Measurements from ENCODE around the gene CSNK1D.

CSNK1D gene

DNA sequence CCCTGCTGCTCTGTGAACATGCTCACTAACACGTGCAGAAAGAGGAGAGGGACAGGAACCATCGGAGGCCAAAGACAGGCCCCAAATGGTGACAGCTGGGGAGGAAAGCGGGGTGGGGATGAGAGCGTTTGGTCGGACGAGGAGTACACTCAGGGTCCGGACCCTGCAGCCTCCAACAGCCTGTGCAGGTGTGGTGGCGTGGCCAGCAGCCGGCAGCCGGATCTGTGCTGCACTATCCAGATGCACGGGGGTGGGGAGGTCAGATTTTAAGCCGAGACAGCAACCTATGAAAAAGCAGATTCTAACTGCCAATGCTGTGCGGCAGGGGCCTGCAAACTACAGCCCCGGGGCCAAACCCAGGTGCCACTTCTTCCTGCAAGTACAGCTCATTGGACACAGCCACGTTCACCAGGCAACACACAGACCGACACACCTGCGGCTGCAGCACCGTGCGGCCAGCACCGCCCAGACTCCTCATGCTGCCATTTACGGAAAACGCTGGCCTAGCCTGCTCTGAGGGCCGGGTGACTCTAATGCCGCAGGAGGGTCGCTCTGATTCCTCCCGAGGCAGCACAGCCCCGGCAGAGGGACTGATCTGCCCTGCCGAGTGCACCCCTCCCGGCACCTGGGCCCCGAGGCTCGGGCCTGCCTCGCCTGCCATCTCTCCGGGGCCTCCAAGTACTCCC is 23.5 kb downstream of the CSNK1D start:
- DNase-seq, result no peak

DNA sequence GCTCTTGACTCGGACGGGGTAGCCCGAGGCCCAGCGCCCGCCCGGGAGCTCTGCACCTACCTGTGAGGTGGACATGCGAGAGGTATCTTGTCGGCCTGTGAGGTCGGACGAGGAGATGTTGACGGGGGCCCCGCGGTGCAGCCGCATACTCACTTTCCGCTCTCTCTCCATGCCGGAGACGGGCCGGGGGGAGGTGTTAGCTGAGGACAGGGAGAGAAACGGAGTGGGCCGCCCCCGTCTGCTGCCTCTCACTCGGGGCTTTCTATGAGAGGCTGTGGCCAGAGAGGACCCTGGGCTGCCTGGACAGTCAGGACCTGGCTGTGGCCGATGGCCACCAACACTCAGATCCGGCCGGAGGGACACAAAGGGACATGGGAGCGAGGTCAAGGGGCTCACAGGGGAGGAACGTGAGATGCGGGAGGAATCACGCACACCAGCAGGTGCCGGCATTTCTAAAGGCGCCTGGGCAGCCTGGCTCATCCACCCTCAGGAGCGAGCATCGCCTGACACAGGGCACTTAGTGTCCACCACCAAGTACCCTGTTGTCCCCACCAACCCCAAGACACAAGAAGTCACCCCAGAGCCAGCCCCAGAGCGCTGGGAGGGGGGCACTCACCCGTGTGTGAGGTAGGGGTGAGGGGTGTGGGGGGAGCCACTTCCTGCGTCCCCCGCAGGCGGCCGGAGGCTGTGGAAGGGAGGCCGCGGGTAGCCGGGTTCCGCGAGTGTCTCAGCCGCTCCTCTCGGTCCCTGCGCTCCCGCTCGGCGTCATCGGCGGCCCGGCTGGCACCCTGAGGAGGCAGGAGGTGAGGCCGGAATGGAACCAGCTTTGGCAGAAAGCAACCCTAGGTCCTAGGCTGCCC is 24.5 kb downstream of the CSNK1D start:
- DNase-seq, result no peak

DNA sequence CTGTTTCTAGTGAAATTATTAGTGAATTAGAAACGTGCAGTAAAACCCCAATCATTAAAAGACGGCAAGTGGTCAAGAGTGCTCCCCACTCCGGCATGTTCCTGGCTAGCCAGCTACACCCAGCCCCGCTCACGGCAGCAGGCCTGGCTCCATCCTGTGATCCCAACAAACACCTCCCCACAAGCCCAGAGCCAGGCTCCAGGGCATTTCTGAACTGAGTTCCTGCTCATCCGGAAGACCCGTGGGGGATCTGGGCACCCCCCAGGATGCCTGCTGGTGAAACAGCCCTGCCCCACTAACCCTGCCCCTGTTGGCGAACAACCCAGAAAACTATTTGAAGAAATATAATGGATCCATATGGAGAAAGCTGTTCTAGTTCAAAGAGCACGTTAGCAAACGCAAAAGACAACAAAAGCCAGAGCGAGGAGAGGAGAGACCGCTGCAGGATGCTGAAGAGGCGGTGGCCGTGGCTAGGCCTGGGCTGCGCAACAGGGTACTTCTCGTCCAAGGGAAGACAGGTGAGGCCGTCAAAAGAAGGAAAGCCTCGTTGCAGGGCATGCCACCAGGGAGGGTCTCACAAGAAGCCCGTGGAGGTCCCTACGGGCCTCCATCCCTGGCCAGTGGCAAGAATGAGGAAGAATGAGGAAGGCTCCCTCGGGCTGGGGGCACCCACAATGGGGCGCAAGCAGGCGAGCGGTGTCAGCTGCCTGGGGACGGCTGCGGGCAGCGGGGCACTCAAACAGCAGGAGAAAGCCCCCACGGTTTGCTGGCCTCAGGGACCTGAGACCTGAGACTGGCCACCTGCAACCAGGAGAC is 25.4 kb downstream of the CSNK1D start:
- DNase-seq, result no peak

DNA sequence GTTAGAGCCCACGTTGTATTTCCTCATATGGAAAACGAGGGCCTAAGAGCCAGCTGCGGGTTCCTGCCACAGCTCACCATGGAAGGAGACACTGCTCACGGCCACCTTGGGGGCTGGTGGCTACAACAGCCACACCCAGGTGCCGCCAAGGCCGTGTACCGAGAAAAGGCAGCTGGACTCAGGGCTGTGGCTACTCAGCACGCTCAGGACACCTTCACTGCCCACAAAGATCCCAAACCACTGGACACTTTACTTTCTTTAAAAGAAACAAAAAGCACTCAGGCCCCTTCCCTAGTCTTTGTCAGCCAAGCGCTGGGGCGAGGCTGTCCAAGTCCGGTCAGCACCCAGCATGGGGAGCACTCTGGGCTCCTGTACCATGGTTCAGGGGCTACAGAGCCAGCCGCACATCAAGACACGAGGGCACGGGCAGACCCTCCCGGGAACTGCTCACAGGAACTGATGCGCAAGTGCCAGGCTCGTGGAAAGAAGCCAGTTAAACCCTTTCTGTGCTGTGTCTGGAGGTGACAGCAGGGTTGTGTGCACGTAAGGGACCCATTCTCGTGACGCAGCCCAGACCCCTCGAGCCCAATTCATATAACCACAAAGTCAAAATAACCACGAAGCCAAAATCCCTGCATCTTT is 26.2 kb downstream of the CSNK1D start:
- no peak for DNase-seq

DNA sequence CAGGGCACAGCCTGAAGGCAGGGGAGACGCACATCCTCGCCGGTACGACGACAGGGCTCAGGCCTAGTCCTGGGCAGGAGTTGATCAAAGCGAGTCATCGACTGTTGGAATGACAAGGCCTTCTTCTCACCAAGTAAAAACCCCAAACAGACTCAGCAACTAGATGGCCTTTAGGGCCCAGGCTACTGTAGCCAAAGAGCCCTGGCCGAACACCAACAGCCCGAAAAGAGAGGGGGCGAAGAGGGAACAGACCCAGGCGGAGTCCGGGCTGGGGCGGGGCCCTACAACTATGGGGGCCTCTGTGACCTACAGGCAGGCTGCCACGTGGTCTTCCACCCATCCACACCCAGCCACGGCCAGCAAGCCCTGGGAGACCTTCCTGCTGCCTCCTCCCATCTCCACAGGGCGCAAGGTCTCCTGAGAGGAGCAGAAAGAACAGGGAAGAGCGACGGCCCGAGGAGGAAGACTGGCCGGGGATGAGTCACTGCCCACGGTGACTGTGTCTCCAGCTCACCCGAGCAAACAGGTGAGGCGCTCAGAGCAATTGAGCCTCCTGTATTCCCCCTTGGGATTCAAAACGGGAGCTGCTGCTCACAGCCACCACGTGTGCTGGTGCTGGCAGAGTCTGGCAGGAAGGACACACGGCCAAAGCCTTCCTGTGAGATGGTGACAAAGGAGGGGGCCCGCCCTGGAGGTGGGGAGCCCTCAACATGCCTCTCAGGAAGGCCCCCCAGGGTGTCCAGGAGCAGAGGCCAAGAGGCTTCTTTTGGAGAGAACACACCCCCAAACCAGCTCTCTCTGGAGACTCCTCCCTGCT is 26.9 kb downstream of the CSNK1D start:
- DNase-seq, result no peak

DNA sequence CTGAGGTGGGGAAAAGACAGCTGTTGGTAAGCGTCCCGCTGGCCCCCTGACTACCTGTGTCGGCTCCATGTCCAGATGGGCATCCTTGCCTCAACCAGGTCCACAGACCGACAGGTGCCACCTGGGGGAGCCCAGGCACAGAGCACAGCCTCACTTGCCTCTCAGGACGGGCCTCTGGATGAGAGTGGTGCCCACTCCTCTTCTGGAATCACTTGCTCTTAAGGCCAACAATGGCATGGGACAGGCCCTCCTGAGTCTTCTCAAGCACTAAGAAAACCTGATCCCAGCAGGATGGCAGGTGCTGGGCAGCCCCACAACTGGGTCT is 27.5 kb downstream of the CSNK1D start:
- no peak for DNase-seq

DNA sequence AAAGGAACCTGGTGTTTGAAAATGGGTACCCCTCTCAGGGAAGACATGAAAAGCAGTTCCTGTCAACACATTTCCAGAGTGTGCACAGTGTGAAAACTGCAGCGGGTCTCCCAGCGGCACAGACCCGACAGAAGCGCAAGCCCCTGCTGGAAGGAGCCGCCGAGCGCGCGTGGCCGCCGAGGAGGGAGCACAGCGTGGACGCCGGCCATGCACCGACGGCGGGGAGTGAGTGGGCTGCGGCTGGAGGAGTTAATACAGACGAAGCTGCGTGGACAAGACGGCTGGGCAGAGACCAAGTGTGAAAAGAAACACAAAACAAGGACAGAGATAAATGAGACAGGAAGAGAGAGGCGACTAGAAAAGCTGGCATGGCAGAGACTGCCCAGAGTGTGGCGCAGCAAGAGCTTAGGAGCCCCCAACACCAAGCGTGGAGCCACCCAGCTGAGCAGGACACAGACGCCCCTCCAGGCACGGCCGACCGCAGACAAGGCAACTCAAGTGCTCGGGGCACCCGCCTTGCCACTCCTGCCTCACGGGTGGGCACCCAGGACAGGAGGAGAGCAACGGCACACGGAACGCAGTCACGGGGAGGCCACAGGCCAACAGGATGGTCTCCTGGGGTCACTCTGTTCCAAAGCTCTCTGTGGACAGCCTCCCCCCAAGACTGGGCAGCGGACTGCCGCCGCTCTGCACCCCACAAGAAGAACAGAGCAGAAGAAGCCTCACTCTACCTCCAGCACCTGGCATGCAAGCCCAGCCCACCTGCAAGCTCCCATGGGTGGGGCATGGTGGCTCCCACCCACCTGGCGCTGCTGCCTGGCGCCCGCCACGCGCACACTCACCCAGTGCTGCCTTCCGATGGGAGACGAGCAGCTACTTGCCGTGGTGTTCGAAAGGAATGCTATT is 28.1 kb downstream of the CSNK1D start:
- DNase-seq, result no peak

DNA sequence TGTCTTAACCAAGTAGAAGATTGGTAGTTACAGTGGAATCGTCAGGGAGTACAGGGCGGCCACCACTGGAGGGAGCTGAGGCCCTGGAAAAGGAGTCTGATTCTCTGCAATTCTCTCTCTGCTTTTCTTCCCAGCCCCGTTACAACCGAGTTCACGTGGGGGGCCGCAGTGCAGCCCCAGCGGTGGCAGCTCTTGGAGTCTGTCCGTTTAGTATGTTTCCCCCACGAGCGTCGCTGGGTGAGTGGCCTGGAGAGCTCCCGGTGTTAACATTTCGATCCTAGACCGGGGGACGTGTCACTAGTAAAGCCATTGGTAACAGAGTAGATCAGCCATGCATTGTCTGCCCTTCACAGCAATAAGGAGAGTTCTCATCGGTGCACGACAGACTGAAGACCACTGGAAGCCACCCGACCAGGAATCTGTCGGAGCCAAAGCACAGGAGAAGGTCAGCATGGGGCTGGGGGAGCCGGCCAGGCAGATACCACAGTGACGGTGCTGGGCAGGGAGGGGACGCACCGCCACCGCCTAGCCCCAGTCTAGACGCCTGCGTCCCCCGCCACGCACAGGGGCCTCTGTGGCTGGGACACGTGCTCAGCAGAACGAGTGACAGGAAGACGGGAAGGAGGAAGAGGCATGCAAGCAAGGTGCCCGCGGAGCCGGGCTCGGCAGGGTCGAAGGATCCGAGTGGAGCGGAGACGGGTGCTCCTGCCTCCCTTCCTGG is 28.9 kb downstream of the CSNK1D start:
- peak; percentile 63 for DNase-seq

DNA sequence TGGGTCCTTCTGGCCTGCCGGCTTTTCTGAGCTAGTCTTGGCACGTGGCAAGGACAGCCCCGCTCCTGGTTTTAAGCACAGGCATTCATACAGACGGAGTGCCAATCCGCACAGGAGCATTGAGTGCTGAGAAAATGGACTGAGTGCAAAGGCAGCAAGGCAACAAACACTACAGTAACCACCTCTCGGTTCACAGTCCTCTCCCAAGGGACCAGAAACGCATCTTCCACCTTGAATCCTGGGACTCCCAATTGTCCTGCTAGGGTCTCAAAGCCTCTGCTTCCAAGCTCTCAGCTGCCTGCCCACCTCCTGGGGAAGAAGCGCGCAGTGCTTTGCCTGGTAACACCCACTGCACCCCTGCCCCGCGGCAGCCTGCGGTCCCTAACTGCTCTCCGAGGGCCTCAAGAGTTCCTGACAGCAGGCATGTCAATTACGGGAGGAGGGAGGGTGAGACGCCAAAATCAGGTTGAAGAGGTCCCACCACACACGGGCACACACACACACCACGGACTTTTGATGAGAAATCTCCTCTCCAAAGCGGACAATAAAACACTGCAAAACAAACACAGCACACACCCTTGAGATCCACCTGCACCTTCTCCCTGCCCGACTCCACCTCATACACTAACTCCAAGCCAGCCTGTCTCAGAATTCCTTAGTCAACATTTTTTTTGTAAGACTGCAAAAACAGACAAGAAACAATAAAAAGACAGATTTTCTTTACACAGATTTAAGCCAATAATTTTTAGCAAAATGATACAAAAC is 29.7 kb downstream of the CSNK1D start:
- DNase-seq, result no peak

DNA sequence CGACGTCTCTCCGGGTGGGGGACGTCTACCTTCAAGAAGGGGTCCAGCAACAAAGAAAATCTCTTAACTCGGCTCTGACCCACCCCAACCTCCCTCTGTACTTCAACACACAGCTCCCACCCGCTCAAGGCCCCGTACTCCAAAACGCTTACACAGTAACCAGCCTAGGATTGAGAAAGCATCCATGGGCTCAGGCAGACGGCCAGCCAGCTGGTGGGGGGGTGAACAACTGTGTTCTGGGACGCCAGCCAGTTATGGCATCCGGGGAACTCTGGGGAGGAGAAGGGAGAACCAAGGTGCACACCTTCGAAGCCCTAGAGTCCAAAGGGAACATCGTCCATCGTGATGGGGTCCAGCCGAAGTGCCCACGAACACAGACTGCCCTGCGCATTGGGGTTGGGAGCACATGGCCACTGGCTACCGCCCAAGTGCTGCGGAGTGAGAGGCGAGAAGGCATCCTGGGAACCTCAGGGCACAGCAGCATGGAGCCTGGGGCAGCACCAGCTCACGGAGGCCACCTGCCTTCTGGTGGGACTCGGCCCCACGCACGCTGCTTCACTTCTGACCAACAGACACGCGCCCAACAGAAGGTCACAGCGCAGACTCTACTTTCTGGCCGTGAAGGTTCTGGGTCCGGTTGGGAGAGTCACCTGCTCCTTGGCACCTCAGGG is 30.4 kb downstream of the CSNK1D start:
- DNase-seq, result no peak

DNA sequence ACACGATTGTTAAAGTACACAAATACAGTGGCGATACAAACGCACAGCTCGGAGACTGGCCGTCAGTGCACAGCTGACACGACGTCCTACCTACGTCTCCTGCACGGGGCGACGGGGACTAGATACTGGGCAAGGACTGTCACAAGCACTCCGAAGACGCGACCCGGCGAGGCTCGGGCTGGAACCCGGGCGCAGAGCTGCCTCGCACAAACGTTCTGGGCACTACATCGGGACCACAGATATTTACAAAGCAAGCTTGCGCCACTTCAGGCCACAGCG is 30.9 kb downstream of the CSNK1D start:
- no peak for DNase-seq

DNA sequence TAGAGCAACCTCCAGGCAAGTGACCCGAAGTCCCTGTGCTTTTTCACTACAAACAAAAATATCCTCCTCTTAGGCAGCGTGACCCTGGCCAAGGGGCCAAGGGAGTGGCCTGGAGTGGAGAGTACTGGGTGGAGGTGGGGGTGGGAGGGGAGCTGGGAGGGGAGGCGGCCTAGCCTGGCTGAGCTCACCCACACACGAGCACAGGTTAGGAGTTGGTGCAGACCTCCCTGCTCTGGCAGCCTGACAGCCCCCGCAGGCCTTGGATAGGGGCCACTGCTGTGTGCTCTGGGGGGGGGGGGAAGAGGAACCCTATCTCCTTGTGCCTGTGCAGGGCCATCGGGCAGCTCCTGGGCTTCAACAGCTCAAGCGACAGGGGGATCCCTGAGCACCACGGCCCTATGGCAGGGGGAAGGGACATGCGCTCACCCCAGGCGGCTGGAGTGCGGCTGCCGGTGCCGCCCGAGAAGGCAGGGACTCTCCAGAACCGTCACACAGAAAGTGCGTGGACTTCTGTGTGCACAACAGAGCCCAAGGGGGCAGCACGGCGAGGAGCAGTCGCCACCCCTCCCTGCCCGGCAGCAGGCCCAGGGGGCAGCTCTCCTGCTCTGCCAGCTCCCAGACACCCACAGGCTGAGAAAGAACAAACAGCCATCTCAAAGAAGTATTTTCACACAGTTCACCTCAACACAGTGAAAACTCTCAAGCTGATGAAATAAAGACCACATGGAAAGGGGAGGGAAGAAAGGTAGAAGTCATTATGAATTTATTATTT is 31.4 kb downstream of the CSNK1D start:
- DNase-seq, result peak; percentile 81

DNA sequence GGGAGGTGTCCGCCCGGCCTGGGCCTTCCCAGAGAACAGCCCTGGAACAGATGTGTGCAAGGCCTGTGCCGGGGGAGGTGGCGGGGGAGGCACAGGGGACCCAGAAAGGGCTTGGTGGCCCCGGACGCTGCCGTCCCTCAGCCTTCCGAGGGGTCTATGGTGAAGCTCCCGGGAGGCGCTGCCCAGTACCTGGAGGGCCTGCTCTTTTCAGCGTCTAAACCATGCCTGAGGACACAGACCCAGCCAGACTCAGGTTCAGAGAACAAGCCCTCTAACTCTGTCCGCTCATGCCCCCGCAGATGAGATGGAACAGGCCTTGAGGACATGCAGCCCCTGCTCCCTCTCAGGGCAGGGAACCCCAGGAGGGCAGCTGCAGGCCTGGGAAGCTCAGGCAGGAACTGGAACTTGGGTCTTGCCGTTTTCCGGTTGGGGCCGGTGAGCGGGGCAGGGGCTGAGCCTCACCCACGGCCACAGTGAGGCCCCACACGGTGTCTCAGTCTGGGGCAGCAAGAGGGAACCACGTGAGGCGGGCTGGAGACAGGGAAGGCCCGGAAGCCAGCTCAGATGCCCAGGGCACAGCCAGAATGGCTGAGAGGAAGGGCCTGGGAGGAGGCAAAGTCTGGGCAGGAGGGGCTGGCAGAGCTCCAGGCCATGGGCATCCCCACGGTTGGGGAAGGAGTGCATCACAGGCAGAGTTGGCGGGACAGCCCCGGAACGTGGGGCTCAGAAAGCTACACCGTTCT is 32.1 kb downstream of the CSNK1D start:
- peak; percentile 88 for DNase-seq

DNA sequence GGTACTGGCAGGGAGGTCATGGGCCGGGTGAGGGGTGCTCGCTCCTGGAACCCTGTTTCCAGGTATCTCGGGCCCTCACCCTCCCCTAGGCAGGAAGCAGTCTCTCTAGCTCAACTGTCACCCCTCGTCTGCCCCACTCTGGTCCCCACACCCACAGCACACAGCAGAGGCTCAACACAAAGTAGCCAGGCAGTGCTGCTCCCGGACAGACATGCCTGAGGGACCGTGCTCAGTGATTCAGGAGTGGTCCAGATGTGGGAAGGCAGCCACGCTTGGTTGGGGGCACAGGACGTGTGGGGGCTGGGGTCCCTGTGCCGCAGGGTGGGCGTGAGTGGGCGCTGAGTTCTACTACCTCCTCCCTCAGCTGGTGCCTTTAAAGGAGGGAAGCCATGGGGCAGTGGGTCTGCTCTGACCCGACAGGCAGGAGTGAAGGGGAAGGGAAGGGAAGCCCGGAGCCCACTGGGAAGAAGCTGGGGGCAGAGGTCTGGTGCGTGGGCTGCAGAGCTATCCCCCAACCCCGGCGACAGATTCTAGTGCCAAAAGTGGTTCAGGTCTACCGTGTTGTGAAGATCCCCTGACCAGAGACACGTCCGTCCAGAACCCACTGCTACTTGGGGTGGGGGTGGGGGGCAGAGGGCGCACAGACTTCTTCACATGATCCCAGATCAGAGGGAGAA is 32.9 kb downstream of the CSNK1D start:
- no peak for DNase-seq

DNA sequence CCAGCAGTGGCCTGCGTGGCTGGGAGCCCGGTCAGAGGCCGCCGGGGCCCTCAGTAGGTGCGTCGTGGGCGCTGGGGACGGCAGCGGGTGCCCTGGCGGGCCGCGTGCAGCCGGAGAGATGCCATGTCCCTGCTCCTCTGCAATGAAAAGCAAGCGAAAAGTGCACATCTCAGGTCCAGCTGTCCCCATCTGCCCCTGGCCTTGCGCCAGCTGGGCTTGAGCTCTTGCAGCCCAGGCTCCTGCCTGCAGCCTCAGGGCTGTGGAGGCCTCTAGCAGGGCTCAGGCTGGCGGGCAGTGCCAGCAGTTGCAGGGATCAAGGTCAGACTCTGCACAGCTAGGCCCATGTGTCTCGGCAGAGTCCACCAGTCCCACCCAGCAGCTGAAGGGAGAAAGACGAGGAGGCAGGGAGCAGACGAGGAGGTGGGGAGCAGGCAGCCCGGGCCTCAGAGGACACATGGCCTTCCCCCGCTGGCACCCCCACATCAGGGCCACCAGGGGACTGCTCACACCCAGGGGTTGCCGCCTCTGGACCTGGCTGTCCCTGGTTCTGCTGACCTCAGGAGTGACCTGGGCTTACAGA is 33.5 kb downstream of the CSNK1D start:
- DNase-seq, result no peak

DNA sequence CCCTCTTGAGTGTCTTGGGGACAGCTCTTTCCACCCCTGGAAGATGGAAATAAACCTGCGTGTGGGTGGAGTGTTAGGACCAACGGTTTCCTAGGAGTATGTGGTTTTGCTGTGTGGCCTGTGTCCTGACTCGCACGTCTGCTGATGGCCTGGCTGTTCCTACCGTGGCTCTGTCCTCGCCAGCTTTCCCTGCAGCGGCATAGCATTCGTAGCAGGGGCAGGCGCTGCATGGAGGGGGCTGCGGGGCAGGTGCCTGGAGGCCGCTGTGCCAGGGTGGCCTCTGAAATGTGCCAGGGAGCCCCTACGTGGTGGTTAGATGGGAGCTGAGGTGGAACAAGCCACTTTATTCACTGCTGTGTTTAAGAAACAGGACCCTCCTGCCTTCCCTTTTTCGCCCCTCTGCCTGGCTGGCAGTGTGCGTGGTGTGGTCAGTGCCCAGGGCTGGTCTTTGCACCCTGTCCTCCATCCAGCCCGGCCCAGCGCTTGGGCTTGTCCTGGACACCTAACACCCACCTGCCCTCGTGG is 34.0 kb downstream of the CSNK1D start:
- DNase-seq, result no peak

Measured in hematopoietic multipotent progenitor cell treated with erythropoietin and hydrocortisone succinate and interleukin-3 and kit ligand, for 6 days (in vitro differentiated cells).